Kidney tubule cell (primary cell): ENCODE results near the gene UPB1.
A peak's percentile ranks its signal among the peaks of the same experiment; 100 is the strongest.
"Not testable (repeated sequence)": the region's sequence is repeated elsewhere in the genome, so short reads cannot be mapped to it uniquely, and the experiment has no call there.

Experiments used
- DNase-seq: peaks from one replicate; pipeline ENCODE4 v3.0.0-alpha.2; 2018; ENCODE audit warnings: low spot score

UPB1 gene

GRCh38 chr22:24504956-24505736 lies 10.0 kb downstream of the UPB1 start:
- DNase-seq, result no peak

- DNase-seq, result no peak
These were observed 11.8 kb downstream of the UPB1 start for GRCh38 chr22:24506802-24507438.

DNA sequence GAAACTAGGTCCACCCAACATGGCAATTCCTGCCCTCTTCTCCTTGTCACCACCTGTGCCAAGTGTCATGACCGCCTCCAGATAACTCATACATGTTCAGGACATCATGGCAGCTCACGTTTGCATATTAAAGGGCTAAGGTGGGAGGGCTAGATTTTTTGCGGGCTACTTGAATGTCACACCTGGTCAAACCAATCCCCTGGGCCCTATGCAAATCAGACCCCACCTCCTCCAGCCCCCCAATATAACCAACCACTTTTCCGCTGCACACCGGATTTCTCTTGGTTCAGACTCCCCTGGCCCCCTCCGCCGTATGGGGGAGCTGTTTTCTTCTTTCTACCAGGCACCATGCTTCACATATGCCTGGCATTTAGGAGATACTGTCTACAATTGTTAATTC lies 12.6 kb downstream of the UPB1 start:
- no peak for DNase-seq

- DNase-seq, result peak; percentile 66
These were observed 15.8 kb downstream of the UPB1 start for GRCh38 chr22:24510637-24511625.

- DNase-seq, result no peak
These were observed 16.9 kb downstream of the UPB1 start for GRCh38 chr22:24512043-24512442.

DNA sequence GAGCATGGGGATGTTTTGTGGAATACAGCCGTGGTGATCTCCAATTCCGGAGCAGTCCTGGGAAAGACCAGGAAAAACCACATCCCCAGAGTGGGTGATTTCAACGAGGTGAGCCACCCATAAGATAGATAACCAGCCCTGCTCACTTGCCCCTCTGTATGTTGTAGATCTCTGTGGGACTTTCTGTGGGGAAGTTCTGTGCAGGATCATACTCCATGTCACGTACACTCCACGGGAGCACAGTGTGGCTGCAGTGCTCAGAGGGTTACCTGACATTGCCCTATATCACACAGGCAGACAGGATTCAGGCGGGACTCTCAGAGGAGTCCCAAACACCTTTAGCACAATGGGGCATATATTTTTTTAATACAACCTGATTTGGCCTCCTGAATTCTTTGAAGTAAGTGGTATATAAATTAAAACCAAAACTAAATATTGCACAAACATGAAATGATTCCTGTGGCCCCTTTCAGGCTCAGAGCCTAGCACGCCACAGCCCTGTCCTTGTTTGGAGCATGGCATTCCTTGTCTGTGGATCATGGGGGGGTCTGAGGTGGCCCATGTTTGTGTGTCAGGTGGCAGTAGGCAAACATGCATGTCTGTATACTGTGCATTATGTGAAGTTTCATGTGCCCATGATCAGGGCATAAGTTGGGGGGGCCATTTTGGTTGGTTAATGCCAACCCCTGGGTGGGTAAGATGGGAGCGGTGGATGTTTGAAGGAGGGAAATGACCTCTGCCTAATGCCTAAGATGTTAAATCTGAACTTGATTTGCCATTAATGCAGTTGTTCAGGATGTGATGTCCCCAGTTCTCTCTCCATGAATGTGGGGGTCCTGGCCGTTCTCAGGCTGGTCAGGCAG lies 18.5 kb downstream of the UPB1 start:
- no peak for DNase-seq

DNA sequence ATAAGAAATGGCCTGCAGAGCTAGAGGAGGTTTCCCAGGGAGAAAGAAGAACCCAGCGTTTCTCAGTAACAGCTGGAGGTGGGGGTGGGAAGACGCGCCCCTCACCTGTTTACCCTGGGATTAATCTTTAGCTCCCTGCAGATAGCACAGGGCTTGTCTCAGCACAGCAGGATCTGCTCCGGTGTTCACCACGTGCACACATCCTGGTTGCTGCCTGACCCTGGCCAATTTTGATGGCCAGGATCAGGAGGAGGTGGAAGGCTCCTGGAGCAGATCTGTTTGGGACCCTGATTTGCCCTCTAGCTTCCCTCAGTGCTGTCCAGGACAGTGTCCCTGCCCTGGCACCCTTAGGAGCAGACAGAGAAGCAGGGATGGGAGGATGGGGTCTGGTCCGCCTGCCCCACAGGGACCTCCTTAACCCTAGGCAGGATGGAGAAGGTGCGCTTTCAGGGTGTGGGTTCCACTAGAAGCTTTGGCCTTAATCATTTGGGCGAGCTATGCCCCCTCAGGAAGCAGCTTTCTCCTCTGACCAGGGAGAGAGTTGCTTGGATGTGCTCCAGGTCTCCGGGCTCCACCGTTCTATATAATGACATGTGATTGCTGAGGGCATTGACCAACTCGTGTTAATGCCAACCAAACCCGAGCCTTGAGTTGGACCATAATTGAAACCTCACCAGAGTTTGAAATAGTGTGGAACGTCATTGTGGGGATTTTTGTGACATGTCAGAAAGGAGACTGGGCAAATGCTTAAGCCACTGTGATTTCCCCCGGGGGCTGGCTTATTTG lies 19.3 kb downstream of the UPB1 start:
- no peak for DNase-seq

- DNase-seq, result no peak
These were observed 19.9 kb downstream of the UPB1 start for GRCh38 chr22:24515027-24515338.

DNA sequence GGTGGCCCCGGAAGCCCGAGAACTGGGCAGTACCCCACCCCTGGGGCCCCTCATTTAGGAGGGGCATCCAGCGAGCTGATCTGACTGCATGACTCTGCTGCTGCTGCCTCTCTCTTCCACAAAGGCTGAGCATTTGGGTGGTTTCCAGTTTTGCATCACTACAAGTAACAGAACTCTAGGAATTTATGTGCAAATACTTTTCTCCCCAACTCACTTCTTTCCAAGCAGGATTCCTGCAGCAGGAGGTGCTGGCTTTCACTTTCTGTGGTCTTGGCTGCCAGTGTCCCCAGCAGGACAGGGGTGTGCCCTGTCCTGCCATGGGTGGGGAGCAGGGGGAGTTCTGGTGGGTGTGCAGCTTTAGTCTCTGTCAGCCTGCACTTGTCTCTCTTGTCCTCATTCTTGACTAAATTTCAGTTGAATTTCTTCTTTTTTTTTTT lies 21.2 kb downstream of the UPB1 start:
- DNase-seq, result peak; percentile 83

DNA sequence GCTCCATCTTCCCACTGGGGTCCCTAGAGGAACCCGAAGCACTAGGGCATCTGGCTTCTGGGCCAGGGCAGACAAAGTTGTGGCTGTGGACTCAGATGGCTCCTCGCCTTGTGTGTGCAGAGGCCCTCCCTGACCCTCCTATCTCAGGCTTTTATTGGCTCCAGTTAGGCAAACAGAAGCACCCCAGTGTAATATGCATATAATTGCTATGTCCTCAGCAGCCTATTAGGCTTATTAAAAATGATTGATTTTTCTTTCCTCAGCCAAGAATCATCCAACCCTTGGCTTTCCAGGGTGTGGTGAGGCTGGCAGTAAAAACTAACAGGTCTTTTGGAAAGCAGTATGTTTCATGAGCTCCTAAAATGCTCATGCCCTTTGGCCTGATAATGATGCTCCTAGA lies 22.3 kb downstream of the UPB1 start:
- DNase-seq, result no peak

GRCh38 chr22:24518228-24518627 lies 23.1 kb downstream of the UPB1 start:
- DNase-seq, result no peak

DNA sequence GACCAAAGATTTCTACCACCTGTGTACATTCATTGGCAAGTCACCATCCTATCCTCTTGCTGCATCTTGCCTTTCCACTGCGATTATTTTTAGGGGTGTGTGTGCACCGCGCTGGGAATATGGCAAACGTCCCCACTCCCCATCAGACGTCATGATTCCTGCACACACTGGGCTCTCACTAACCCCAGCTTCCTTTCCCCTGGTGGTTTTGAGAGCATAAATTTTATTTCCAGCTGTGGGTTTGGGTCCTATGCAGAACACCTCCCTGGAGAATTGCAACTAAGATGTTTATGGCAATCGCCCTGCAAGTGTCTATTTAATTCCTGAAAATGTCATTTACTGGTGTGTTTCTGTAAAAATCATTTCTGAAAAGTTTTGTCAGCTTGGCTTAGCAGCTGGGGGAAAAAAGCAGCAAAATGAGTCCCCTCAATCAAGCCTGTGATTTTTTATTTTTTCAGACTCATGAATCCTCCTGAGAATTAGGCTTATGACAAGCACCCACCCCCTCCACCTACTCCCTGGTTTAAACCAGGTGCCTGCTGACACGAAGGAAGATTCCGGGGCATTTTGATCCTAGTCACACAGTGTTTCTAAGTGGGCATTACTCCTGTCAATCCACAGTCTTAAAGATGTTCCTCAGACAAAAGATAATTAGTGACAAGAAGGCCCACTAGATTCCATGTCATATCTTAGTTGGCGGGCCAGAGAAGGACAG lies 23.8 kb downstream of the UPB1 start:
- DNase-seq, result no peak

DNA sequence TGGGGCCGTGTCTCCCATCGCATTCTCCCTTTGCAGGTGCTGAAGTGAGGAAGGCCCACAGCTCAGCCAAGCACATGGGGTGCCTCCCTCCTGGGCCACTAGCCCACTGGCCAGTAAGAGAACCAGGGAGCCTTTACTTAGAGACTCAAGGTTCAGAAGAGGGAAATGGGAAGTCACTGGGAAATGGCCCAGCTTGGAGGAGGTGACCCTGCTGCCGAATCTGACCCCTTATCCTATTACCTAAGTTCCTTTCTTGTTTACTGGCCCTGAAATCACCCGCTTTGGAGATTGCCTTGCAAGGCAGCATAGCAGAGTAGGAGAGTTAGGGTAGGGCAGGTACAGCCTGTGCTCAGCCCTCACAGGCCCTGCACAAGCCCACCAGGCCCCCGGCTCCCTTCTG lies 24.4 kb downstream of the UPB1 start:
- no peak for DNase-seq

DNA sequence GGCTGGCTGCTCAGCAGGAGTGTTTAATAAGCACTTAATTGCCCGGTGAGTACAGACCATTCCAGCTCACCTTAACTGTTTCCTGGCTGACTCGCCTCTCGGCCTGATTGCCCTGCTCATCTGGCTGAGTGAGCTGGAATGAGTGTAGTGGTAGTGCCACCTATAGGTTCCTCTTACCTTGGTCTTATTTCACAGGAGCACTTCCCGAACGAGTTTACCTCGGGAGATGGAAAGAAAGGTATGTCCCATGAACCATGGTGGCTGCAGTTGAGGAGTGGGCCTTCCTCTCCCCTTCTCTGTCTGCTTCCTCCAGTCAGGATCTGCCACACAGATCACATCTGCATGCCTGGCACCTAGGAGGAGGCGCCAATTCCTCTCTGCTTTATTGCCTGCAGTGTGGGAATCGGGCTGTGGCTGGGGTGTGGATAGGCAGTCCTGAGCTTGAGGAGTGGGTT lies 26.7 kb downstream of the UPB1 start:
- DNase-seq, result peak; percentile 89

DNA sequence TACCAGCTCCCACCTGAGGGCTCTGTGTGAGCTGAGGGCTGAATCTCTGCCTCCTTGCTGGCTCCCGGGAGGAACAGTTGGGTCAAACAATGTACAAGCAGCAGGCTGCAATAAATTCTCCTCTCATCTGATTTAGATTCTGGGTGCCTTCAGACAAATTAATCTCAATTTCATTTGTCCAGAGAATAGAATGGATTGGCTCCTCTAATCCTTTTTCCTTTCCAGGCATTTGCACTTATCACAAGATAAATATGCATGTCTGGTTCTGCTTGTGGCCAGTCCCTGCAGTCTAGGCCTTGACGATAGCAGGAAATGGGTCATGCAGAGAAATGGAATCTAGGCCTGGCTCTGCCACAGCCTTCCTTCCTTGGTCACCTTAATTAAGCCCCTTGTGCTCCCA lies 28.7 kb downstream of the UPB1 start:
- DNase-seq, result no peak

DNA sequence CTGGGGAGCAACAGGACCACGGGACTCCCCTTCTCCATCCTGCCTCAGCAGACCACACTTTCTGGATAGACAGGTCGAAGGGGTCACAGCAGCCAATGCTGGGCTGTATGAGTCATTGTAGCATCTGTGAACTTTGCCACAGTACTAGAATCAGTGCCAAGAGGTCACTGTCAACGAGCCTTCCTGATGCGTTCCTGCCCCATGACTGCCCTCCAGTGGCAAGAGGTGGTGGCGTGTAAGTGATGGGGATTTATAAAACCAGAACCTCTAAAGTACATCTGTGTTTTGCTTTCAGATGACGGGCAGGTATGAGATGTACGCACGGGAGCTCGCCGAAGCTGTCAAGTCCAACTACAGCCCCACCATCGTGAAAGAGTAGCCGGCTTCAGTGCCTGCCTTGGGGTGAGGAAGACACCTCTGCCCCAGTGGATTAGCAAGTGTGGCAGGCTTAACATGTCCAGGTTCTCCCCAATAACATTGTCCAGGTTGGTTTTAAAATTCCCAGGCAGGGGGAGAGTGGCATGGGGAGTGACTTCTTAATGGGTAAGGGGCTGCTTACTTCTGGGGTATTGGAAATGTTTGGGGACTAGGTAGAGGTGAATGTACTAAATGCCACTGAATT lies 30.4 kb downstream of the UPB1 start:
- DNase-seq, result peak; percentile 75

DNA sequence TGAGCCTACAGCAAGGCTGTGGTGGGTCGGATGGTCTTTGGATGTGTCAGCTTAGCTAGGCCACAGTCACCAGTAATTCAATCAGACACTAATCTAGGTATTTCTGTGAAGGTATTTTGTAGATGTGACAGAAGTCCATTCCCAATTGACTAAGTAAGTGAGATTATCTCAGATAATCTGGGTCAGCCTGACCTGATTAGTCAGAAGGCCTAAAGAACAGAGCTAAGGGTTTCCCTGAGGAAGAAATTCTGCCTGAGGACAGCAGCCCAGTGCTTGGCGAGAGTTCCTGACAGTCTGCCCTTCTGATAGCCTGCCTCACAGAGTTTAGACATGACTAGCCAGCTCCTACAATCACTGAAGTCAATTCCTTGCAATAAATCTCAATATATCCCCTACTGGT lies 31.1 kb downstream of the UPB1 start:
- no peak for DNase-seq

DNA sequence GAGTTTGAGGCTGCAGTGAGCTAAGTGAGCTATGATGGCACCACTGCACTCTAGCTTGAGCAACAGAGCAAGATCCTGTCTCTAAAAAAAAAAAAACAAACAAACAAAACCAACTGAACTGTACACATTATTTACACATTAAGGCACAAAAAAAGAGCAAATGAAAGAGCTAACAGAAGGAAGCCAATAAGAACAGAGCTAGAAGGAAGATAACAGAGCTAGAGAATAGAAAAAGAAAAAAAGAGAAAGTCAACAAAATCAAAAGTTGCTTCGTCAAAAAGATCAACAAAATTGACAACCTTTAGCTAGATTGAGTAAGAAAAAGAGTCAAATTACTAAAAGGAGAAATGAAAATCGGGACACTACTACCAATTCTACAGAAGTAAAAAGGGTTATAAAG lies 34.8 kb downstream of the UPB1 start:
- DNase-seq, result no peak

- not testable (repeated sequence) for DNase-seq
These were observed 35.8 kb downstream of the UPB1 start for GRCh38 chr22:24530968-24531367.

DNA sequence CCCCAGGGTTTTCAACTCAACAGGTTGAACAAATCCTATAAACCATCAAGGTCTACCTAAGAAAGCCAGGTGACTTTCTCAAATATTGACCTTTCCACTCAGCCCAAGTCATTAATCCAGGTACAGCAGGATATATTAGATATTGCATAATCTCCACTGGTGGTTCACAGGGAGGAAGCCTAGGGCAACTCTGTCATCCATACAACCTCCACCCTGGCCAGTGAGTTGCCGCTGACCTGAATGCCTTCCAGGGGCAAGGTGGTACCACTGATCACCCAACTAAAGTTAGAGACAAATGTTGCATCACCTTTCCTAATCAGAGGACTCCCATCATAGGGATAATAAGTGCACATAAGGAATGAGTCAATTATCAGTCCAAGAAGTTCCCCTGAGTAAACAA lies 36.9 kb downstream of the UPB1 start:
- DNase-seq, result no peak
